GM12865 (cell line): ENCODE data around the gene TPGS2.

Experiments
- DNase-seq: peaks from one replicate; pipeline ENCODE4 v3.0.0; 2010; ENCODE audit warnings: low read depth
- H3K4me3 ChIP-seq: 2 replicates; pipeline ENCODE4 v1.5.1; 2011; ENCODE audit warnings: mild to moderate bottlenecking, low read depth, low read length, control low read depth
- CTCF ChIP-seq: IDR thresholded peaks from 2 replicates; pipeline ENCODE4 v1.5.1; 2011; ENCODE audit warnings: low read length, control low read depth, low read depth, inconsistent platforms; ENCODE audit not compliant: insufficient read depth; ENCODE audit errors: missing control alignments

TPGS2 gene

GRCh38 chr18:36839835-36840234 is 11.0 kb upstream of the TPGS2 start:
- DNase-seq, result no peak
- H3K4me3 ChIP-seq, result no peak overlapping the region
- no peak for TF ChIP-seq CTCF

GRCh38 chr18:36835927-36836326 is 7.1 kb upstream of the TPGS2 start:
- TF ChIP-seq CTCF, result no peak
- H3K4me3 ChIP-seq, result no peak overlapping the region
- no peak for DNase-seq

GRCh38 chr18:36833120-36833519 is 4.3 kb upstream of the TPGS2 start:
- no peak for DNase-seq
- TF ChIP-seq CTCF, result no peak
- H3K4me3 ChIP-seq, result no peak overlapping the region

GRCh38 chr18:36831139-36831538 is 2.3 kb upstream of the TPGS2 start:
- no peak for TF ChIP-seq CTCF
- no peak for DNase-seq
- H3K4me3 ChIP-seq, result no peak overlapping the region

GRCh38 chr18:36830158-36830495 is 1.3 kb upstream of the TPGS2 start:
- DNase-seq, result no peak
- no peak for TF ChIP-seq CTCF
- 0 out of 2 replicates have a peak overlapping the region, but pooled peaks have one; percentile 58 for H3K4me3 ChIP-seq

- peak overlapping the region; percentile 58 for H3K4me3 ChIP-seq
- TF ChIP-seq CTCF, result no peak
- no peak for DNase-seq
Measured at GRCh38 chr18:36829362-36830157, 758 bp upstream of the TPGS2 start.

- no peak for DNase-seq
- no peak for TF ChIP-seq CTCF
- peak overlapping the region; percentile 58 for H3K4me3 ChIP-seq
Measured at GRCh38 chr18:36828157-36828629, 609 bp downstream of the TPGS2 start.
